ENCODE results near the gene RDH16.
A peak's percentile ranks its signal among the peaks of the same experiment; 100 is the strongest.

The RDH16 gene, protein sequence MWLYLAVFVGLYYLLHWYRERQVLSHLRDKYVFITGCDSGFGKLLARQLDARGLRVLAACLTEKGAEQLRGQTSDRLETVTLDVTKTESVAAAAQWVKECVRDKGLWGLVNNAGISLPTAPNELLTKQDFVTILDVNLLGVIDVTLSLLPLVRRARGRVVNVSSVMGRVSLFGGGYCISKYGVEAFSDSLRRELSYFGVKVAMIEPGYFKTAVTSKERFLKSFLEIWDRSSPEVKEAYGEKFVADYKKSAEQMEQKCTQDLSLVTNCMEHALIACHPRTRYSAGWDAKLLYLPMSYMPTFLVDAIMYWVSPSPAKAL

DNA sequence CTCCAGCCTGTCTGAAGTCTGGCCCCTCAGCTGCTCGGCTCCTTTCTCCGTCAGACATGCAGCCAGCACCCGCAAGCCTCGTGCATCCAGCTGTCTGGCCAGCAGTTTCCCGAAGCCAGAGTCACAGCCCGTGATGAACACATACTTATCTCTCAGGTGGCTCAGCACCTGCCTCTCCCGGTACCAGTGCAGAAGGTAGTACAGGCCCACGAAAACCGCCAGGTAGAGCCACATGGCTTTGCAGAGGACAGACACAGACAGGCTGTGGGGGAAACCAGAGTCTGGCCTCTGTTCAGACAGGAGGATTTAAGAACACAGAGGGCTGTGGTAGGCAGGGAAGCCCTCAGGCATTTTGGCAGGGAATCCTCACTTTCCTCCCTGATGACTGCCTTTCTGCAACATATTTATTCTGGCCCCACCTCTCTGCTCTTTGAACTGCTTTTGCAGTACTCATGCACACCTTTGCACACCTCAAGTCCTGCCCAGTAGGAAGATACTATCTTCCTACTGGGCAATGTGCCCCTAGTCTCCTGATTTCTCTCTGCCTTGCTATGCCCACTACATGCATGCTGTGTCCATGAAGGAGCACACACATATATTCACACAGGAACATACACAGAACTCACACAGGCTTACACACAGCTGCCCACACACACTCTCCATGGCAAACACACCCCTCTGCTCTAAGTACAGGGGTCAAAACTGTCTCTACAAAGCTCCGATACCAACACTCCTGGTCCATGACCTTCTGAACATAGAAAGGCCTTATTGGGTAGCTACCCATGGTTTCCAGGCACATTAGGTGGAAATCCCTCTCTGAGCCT lies at the start of gene RDH16:
Gene RDH16, minus strand, starts transcription at position 380 of the 824 bp plus-strand sequence. Its CDS starts 146 bp downstream, at position 234.
- DNase-seq (ENCODE audit: insufficient read length, low spot score) (no peak), FAIRE-seq (no peak)

DNA sequence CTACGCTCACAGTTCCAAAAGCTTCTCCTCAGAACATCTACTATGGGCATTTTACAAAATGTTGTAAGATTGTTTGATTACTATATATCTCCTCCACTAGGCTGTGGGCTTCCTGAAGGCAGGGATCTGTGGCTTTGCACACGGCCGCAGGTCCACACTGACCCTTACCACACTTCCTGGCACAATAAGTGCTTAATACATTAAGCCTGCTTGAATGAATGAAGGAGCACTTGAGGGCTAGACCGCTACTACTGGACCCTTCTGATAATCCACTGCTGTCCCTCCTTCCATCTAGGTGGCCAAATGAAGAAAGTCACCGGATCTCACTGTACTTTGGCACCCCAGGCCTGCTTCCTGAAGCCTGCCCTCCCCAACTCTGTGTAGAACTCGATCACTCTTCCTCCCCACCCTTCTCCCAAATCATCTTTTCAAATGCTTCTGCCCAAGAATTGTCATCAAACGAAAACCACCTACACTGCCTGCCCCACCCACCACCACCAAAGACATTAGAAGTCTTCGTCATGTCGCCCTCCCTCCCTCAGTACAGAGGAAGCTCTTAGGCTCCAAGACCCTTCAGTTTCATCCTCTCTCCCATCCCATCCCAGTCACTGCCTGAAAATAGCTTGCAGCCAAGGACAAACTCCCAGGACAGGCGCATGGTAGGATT lies 49.5 kb upstream of the RDH16 start:
- FAIRE-seq: no peak
- no peak for DNase-seq (ENCODE audit: insufficient read length, low spot score)

DNA sequence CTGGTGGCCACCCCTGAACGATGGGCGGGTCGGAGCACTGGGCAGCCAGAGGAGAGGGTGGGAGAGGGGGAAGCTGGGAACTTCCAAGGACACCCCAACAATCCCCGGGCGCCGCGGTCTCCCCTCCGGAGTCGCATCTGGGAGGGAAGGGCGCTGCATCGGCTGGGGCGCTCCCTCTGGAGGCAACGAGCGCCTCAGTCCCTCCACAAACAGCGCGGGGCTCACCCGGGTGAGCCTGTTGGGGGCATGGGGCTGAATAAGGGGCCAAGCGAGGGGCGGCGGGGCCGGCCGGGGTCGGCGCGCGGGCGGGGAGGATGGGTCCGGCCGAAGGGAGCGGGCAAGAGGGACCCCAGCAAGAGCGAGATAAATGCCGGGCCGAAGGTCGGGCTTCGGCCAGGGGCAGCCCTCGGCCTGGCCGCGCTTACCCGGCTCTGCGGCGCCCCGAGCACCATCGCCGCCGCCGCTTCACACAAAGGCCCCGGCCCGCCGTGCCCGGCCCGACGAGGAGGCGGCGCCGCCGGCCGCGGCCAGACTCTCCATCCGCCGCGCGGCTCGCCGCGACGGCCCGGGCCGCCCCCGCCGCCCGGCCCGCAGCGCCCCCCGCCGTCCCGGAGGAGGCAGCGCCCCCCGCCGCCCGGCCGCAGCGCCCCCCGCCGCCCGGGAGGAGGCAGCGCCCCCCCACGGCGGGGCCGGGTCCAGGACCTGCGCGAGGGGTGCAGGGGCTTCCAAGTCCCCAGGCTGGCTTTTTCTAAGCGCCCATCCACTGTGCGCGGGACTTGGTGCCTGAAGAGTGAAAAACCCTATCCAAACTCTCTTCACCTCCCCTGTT lies 48.8 kb upstream of the RDH16 start, which contains the start of gene ZBTB39:
Gene ZBTB39, minus strand, starts transcription at position 567 of the 829 bp plus-strand sequence. CDS start 1,629 bp downstream, outside the sequence.
- DNase-seq (ENCODE audit: insufficient read length, low spot score) (peak; percentile 83), FAIRE-seq (no peak)

DNA sequence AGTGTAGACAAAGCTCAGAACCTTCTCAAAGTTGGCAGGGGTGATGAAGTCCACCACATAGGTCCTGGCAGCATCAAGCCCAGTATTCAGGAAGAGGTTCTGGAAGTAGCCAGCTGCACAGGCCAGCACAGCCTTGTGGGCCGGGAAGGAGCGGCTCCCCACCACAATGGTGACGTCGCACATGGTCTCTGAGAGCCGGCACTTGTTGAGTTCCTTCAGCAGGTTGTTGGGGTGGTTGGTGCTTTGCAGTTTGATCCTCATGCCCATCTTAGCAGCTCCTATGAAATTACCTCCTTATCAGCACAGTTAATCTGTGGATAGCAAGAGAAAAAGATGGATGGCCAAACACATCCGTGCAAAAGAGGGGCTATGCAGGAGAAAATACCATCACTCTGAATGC lies 47.2 kb upstream of the RDH16 start:
- FAIRE-seq (no peak), DNase-seq (ENCODE audit: insufficient read length, low spot score) (no peak)

DNA sequence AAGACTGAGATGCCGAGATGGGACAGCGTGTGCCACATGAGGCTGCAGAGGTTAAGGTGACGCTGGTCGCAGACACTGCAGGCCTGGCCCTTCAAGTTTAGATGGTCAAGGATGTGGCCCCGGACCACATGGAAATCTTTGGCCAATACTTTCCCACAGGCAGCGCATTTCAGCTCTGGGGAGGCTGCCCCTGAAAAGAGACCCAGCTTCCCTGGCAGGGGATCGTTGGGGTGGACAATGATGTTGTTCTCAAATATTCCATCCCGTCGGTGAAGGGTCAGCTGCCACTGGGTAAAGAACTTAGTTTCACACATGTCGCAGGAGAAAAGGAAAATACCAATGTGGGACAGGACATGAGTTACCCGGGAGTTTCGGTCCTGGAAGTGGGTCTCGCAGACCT lies 46.0 kb upstream of the RDH16 start:
- FAIRE-seq: no peak
- DNase-seq (ENCODE audit: insufficient read length, low spot score): no peak

DNA sequence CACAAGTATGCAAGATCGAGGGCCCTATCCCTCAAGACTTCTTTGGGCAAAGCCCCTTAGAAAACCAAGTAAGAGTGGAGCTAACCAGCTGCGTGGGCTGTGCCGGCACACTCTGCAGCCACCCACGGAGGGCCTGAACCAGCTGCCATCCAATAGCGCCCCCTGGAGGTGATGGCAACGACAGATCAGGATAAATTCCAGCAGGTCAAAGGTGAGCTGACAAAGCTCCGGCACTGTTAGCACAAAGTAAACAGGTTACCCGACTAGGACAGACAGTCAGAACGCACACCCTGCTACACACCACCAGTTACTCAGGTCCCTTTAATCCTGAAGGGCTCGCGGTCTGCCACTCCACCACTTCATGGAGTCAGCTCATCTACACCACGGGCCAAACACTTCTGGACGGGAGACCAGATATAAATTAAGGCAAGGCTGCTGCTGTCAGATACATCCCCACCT lies 44.1 kb upstream of the RDH16 start:
- FAIRE-seq (peak; percentile 18), DNase-seq (ENCODE audit: insufficient read length, low spot score) (peak; percentile 56)

DNA sequence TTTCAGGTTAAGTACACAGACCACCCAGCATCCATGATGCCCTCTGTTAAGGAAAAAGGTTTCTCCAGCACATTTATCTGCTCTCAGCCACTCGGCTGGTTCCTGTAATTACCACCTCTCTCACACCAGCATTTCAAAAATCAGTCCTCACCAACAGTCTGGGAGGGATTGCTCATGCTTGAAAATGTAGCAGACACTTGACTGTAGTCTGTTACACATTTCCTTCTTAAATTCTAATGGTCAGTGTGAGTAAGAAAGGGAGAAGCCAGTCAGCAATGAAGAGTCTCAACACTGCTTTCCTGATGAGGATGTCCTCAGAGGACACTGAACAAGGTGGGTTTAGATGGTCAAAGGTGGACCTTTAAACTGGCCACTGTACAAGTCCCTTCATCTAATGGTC lies 43.0 kb upstream of the RDH16 start:
- DNase-seq (ENCODE audit: insufficient read length, low spot score) (no peak), FAIRE-seq (no peak)

DNA sequence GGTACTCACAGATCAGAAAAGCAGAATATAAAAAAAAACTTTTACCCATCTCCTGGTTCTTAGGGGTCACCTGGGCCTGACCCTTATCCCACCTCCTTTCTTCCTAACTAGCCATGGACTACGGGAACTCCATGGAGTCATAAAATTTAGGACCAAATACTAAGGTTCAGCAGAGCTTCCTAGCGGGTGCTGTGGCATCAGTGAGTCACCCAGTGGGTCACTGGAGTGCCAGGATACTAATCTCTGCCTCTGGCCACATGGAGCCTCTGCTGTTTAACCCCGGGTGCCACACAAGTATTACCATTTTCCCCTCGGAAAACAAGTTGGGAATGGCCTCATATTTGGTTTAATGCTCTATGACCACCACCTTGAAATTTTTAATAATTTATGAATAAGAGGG lies 42.0 kb upstream of the RDH16 start:
- FAIRE-seq (no peak), DNase-seq (ENCODE audit: insufficient read length, low spot score) (no peak)

DNA sequence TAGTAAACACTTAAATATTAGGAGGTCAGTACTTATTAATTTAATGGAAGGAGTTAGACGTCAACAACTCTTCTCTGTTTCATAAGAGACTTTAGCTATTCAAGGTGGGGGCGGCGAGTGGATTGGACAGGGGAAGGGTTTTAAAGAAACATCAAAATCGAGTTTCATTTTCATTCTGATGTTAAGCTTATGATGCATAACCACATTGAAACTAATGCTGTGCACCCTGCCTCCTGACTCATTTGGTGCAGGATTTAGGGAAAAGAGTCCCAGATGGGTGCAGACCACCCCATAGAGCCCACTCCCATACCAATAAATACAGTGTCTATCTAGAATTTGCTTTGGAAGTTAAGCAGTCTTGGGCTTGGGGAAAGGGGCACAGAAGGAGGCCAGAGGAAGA lies 41.6 kb upstream of the RDH16 start:
- DNase-seq (ENCODE audit: insufficient read length, low spot score) (peak; percentile 68), FAIRE-seq (peak; percentile 94)

DNA sequence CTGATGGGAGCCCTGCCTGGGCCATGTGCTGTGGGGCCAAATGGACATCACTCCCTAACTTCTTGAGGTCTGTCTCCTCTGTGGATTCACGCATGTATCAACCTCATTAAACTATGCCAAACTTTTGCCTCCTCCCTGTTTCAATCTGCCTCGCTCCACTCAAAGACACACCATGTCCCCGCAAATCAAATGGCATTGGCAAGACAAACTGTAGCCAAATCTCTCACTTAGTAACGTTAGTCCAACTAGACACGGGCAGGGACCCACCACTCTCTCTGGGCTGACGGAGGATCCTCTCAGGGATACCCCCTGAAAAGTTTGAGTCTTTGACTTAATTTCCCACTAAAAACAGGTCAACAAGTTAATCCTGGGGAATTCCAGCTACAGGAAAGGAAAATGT lies 40.9 kb upstream of the RDH16 start:
- DNase-seq (ENCODE audit: insufficient read length, low spot score) (no peak), FAIRE-seq (no peak)

DNA sequence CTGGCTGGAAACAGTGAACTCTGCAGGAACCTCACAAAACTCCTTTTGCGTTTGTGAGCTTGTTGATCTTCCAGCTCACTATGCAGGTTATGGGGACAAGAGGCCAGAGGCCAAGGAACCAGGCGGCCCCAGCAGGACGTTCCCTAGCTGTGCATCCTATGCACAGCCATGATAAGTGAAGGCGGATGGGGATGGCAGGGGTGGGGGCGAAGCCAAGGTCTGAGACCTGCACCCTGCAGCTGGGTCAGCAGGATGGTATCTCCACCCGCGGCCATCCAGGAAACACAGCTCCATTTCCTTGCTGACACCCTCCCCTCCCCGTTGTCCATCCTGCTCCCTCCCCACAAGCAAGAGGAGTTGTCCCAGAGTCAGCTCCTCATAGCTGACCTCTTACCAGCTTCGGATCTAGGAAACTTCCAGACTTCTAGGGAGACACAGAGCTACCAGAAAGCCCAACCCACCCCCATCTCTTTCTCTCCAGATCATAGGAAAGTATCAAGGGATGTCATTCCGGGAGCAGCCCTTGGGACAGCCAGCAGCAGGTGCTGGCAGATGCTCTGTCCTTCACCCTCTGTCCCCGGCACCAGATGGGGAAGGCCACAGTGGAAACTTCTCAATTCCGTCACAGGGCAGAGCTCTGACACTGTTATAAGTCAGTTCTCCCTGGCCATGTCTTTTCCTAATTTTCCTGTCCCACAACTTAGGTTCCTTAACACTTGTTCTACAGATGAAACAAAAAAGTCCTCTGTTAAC lies 39.6 kb upstream of the RDH16 start:
- no peak for FAIRE-seq
- DNase-seq (ENCODE audit: insufficient read length, low spot score): no peak

DNA sequence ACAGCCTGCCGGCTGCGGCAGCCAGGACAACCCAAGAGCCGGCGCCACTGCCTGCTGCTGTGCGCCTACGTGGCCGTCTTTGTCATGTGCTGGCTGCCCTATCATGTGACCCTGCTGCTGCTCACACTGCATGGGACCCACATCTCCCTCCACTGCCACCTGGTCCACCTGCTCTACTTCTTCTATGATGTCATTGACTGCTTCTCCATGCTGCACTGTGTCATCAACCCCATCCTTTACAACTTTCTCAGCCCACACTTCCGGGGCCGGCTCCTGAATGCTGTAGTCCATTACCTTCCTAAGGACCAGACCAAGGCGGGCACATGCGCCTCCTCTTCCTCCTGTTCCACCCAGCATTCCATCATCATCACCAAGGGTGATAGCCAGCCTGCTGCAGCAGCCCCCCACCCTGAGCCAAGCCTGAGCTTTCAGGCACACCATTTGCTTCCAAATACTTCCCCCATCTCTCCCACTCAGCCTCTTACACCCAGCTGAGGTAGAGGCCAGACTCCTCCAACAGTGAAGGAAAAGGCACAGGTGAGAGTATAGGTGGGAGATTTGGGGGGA lies 38.6 kb upstream of the RDH16 start:
- no peak for DNase-seq (ENCODE audit: insufficient read length, low spot score)
- no peak for FAIRE-seq

DNA sequence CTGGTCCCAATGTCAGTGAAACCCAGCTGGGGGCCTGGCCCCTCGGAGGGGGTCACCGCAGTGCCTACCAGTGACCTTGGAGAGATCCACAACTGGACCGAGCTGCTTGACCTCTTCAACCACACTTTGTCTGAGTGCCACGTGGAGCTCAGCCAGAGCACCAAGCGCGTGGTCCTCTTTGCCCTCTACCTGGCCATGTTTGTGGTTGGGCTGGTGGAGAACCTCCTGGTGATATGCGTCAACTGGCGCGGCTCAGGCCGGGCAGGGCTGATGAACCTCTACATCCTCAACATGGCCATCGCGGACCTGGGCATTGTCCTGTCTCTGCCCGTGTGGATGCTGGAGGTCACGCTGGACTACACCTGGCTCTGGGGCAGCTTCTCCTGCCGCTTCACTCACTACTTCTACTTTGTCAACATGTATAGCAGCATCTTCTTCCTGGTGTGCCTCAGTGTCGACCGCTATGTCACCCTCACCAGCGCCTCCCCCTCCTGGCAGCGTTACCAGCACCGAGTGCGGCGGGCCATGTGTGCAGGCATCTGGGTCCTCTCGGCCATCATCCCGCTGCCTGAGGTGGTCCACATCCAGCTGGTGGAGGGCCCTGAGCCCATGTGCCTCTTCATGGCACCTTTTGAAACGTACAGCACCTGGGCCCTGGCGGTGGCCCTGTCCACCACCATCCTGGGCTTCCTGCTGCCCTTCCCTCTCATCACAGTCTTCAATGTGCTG lies 38.0 kb upstream of the RDH16 start:
- DNase-seq (ENCODE audit: insufficient read length, low spot score): no peak
- no peak for FAIRE-seq

DNA sequence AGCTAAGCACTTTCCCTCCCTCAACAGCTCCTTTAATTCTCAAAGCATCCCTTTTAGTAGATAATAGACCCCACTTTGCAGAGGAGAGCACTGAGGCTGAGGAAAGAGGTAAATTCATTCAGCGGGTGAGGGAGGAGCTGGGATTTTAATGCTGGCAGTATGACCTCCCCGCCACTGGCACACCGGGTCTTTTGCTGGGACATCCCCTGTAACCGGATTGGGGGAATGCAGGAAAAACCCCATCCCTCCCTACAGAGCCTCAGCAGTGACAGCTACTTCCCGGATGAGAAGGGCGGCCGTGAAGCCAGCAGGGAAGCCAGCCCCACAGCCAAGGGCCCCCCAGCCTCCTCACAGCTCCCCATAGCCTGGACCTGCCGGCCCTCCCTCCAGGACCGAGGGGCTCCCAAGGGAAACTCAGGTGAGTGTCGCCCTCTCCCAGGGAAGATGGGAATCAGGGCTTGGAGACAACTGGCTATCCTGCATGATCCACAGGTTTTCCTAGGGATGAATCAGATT lies 36.9 kb upstream of the RDH16 start:
- DNase-seq (ENCODE audit: insufficient read length, low spot score): no peak
- FAIRE-seq: no peak

DNA sequence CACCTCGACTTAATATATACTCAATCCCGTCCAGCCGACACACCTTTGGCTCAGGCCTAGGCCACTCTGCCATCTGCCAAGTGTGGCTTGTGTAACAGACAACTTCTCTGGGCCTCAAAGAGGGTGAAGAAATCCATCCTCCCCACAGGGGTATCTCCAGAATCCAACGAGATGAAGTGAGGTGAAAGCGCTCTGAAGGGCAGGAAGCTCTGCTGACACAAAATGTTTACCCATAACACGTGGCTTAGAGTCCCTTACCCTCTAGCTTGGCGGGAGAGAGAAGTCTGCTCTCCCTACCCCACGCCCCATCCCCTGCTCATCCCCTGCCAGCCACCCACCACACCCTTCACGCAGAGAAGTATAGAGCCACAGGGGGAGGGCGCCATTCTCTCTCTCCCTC lies 35.9 kb upstream of the RDH16 start:
- FAIRE-seq (no peak), DNase-seq (ENCODE audit: insufficient read length, low spot score) (no peak)

DNA sequence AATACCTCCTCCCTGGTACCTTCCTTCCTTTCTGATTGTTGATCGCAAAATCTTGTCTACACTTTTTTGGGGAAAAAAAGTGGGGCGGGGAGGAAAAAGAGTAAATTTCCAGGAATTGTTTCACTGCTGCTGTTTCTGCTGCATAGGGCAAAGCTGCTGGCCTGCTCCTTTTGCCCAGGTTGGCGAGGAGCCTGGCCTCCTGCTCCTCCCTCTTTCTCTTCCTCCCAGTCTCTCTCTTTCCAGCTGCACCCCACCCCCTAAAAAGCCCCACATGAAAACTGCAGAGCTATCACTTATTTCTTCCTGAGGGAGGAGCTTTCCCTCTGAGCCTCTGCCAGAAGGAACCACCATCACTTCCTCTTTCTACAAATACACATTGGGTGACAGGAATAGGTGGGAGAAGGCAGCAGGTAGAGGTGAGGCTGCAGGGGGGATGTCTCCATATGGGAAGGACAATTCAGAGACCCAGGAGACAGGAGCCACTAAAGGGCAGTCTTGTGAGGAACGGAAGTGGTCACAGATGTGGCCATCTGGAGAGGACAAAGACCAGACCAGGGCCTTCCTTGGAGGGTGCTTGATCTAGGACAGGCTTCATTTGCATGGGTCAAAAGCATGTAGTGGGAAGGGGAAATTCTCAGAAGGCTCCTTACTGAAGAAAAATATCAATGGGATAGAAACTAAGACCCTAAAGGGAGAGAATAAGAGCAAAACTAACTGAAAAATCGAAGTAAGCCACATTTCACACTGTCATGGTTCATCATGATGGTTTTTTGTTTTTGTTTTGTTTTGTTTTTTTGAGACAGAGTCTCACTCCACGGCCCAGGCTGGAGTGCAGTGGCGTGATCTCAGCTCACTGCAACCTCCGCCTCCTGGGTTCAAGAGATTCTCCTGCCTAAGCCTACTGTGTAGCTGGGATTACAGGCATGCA lies 34.2 kb upstream of the RDH16 start:
- FAIRE-seq (peak; percentile 76), DNase-seq (ENCODE audit: insufficient read length, low spot score) (no peak)

DNA sequence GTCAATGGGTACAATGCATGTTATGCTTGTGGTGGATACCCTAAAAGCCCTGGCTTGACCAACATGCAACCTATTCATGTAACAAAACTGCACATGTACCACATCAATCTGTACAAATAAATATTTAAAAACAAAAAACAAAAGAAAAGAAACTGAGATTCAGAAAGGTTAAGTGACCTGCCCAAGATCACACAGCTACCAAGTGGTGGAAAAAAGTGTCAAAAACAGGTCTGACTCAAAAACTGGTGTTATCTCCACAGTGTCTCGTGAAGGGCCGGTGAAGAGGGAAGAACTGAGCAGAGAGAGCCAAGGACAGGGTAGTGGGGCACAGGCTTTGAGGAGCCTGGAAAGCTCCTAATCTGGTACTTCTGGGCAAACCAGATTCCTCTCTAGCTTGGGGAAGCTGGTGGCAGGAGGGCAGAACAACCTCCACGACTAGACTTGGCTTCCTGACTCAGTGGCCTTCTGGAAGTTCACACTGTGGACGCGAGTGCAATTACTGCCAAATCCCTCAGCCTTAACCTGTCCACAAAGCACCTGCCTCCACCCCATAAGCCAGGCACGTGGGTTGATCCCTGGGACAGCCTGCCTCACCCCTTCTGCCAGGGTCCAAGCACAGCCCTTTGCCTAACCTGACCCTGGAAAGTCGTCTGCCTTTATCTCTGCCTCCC lies 33.4 kb upstream of the RDH16 start:
- DNase-seq (ENCODE audit: insufficient read length, low spot score) (no peak), FAIRE-seq (no peak)

Measured in GM19239 (cell line).